Activated CD4-positive, alpha-beta T cell treated with anti-CD3 and anti-CD28 coated beads for 36 hours (primary cell): ENCODE data around the gene KCNMA1. TPM values are rescaled to one million over a fixed set of nuclear protein-coding genes. Genes with fewer than 3 reads are reported as not detected.

Source experiments
- ATAC-seq: fragments of 200-7000 bp; cut with Tn5 transposase; one replicate; pipeline ENCODE4 v1.10.0; 2021; ENCODE audit warnings: mild to moderate bottlenecking, moderate library complexity
- CTCF ChIA-PET: fragments of 350-600 bp; sonication (Branson Sonifier 250); formaldehyde crosslinking; loops from one replicate; lab custom pipeline; 2021; ENCODE audit warnings: antibody characterized with exemption; lab: Charles Lee
- POLR2A ChIA-PET: fragments of 350-600 bp; sonication (Branson Sonifier 250); formaldehyde crosslinking; loops from one replicate; lab custom pipeline; 2021; ENCODE audit warnings: antibody characterized with exemption, inconsistent platforms; lab: Charles Lee
- DNase-seq: peaks from one replicate; pipeline ENCODE4 v3.0.0-alpha.2; 2020
- H3K27ac Mint-ChIP-seq: one replicate; pipeline ENCODE4 v1.8.0; 2021; ENCODE audit warnings: mixed read lengths
- H3K27me3 Mint-ChIP-seq: one replicate; pipeline ENCODE4 v1.8.0; 2021; ENCODE audit warnings: mixed read lengths
- H3K36me3 Mint-ChIP-seq: one replicate; pipeline ENCODE4 v1.8.0; 2021; ENCODE audit warnings: low read depth, mixed read lengths
- H3K4me1 Mint-ChIP-seq: one replicate; pipeline ENCODE4 v1.8.0; 2021; ENCODE audit warnings: mixed read lengths
- H3K4me3 Mint-ChIP-seq: one replicate; pipeline ENCODE4 v1.8.0; 2021; ENCODE audit warnings: mild to moderate bottlenecking, moderate library complexity, mixed read lengths
- H3K9me3 Mint-ChIP-seq: one replicate; pipeline ENCODE4 v1.8.0; 2021; ENCODE audit warnings: low read depth, mixed read lengths
- intact Hi-C, 2 experiments: fragments of 100-400 bp; cut with DNase I in 1 of 2; cut with micrococcal nuclease in 1 of 2; formaldehyde crosslinking; loops; one replicate each; pipeline versions ENCODE4 v1.14.2 to v1.15.1; 2022 to 2024; cut with DNase I, micrococcal nuclease
- total RNA-seq, 2 experiments: library from RNA; stranded (reverse); gene quantifications; one replicate each; pipeline ENCODE4 v1.2.3, GENCODE V29; 2021

Gene KCNMA1
- total RNA-seq, 2 experiments from 2014 or later = 0.18 TPM; not detected in 1

GRCh38 chr10:77319557-77319956 lies 318.1 kb downstream of the KCNMA1 start:
- intact Hi-C loops = no loop called here
- ATAC-seq (no peak), DNase-seq (no peak)
- no peaks in the 10 kb centered on the region for H3K9me3 Mint-ChIP-seq
- no peak overlapping the region for H3K27ac Mint-ChIP-seq
- H3K4me1 Mint-ChIP-seq = no peaks in the 10 kb centered on the region
- CTCF ChIA-PET = no interaction called here
- peaks cover 3% of the 10 kb centered on the region for H3K27me3 Mint-ChIP-seq
- no peak overlapping the region for H3K4me3 Mint-ChIP-seq
- H3K36me3 Mint-ChIP-seq = no peaks in the 10 kb centered on the region
- POLR2A ChIA-PET = no interaction called here

- Mint-ChIP-seq H3K27ac (no peak overlapping the region), H3K36me3 (no peaks in the 10 kb centered on the region), H3K9me3 (no peaks in the 10 kb centered on the region), H3K4me1 (no peaks in the 10 kb centered on the region), H3K27me3 (peaks cover 3% of the 10 kb centered on the region), H3K4me3 (no peak overlapping the region)
- no peak for ATAC-seq
- intact Hi-C loops = no loop called here
- ChIA-PET POLR2A (no interaction called here), CTCF (no interaction called here)
- no peak for DNase-seq
Observed at GRCh38 chr10:77318739-77319138, 318.9 kb downstream of the KCNMA1 start.

- no peaks in the 10 kb centered on the region for H3K4me1 Mint-ChIP-seq
- POLR2A ChIA-PET = no interaction called here
- H3K9me3 Mint-ChIP-seq = no peaks in the 10 kb centered on the region
- CTCF ChIA-PET = interaction anchor here (0.5 kb wide), 1 partner anchor 627 kb away, joined by 5 read pairs; no protein-coding TSS in a partner anchor
- DNase-seq = no peak
- ATAC-seq = no peak
- H3K4me3 Mint-ChIP-seq = no peak overlapping the region
- H3K27ac Mint-ChIP-seq = no peak overlapping the region
- H3K36me3 Mint-ChIP-seq = no peaks in the 10 kb centered on the region
- H3K27me3 Mint-ChIP-seq = peaks cover 3% of the 10 kb centered on the region
- intact Hi-C loops = no loop called here
Observed at GRCh38 chr10:77317221-77317620, 320.4 kb downstream of the KCNMA1 start.

- POLR2A ChIA-PET = no interaction called here
- CTCF ChIA-PET = no interaction called here
- DNase-seq = no peak
- Mint-ChIP-seq H3K4me1 (no peaks in the 10 kb centered on the region), H3K36me3 (no peaks in the 10 kb centered on the region), H3K4me3 (no peak overlapping the region), H3K27ac (no peak overlapping the region), H3K27me3 (peaks cover 3% of the 10 kb centered on the region), H3K9me3 (no peaks in the 10 kb centered on the region)
- ATAC-seq = no peak
- intact Hi-C loops = no loop called here
Observed at GRCh38 chr10:77315496-77316129, 322.0 kb downstream of the KCNMA1 start.

- intact Hi-C loops = no loop called here
- H3K27ac Mint-ChIP-seq = no peak overlapping the region
- ATAC-seq (no peak), DNase-seq (no peak)
- no peaks in the 10 kb centered on the region for H3K4me1 Mint-ChIP-seq
- POLR2A ChIA-PET = interaction anchor here (0.7 kb wide), 1 partner anchor 82 kb away, joined by 3 read pairs; no protein-coding TSS in a partner anchor
- CTCF ChIA-PET = no interaction called here
- H3K27me3 Mint-ChIP-seq = peaks cover 3% of the 10 kb centered on the region
- no peak overlapping the region for H3K4me3 Mint-ChIP-seq
- no peaks in the 10 kb centered on the region for H3K9me3 Mint-ChIP-seq
- no peaks in the 10 kb centered on the region for H3K36me3 Mint-ChIP-seq
Observed at GRCh38 chr10:77313066-77313750, 324.4 kb downstream of the KCNMA1 start.

GRCh38 chr10:77311186-77311585 lies 326.4 kb downstream of the KCNMA1 start:
- DNase-seq (no peak), ATAC-seq (no peak)
- H3K4me3 Mint-ChIP-seq = no peak overlapping the region
- intact Hi-C loops = no loop called here
- no peaks in the 10 kb centered on the region for H3K36me3 Mint-ChIP-seq
- H3K27ac Mint-ChIP-seq = no peak overlapping the region
- ChIA-PET CTCF (no interaction called here), POLR2A (no interaction called here)
- no peaks in the 10 kb centered on the region for H3K27me3 Mint-ChIP-seq
- no peaks in the 10 kb centered on the region for H3K9me3 Mint-ChIP-seq
- no peaks in the 10 kb centered on the region for H3K4me1 Mint-ChIP-seq

GRCh38 chr10:77310288-77310840 lies 327.2 kb downstream of the KCNMA1 start:
- intact Hi-C loops = no loop called here
- no peak overlapping the region for H3K4me3 Mint-ChIP-seq
- CTCF ChIA-PET = no interaction called here
- no peak overlapping the region for H3K27ac Mint-ChIP-seq
- no peaks in the 10 kb centered on the region for H3K36me3 Mint-ChIP-seq
- DNase-seq (no peak), ATAC-seq (no peak)
- H3K27me3 Mint-ChIP-seq = no peaks in the 10 kb centered on the region
- no peaks in the 10 kb centered on the region for H3K4me1 Mint-ChIP-seq
- H3K9me3 Mint-ChIP-seq = no peaks in the 10 kb centered on the region
- POLR2A ChIA-PET = no interaction called here

- H3K27me3 Mint-ChIP-seq = no peaks in the 10 kb centered on the region
- ATAC-seq = no peak
- CTCF ChIA-PET = no interaction called here
- DNase-seq = no peak
- intact Hi-C loops = no loop called here
- H3K36me3 Mint-ChIP-seq = no peaks in the 10 kb centered on the region
- no peak overlapping the region for H3K4me3 Mint-ChIP-seq
- no peaks in the 10 kb centered on the region for H3K4me1 Mint-ChIP-seq
- POLR2A ChIA-PET = no interaction called here
- H3K27ac Mint-ChIP-seq = no peak overlapping the region
- H3K9me3 Mint-ChIP-seq = no peaks in the 10 kb centered on the region
Observed at GRCh38 chr10:77309509-77309908, 328.1 kb downstream of the KCNMA1 start.

- ATAC-seq (no peak), DNase-seq (no peak)
- Mint-ChIP-seq H3K27me3 (no peaks in the 10 kb centered on the region), H3K27ac (no peak overlapping the region), H3K36me3 (no peaks in the 10 kb centered on the region), H3K4me3 (no peak overlapping the region), H3K9me3 (no peaks in the 10 kb centered on the region), H3K4me1 (no peaks in the 10 kb centered on the region)
- intact Hi-C loops = no loop called here
- POLR2A ChIA-PET = no interaction called here
- CTCF ChIA-PET = no interaction called here
Observed at GRCh38 chr10:77309092-77309491, 328.5 kb downstream of the KCNMA1 start.

GRCh38 chr10:77308084-77308732 lies 329.4 kb downstream of the KCNMA1 start:
- Mint-ChIP-seq H3K27me3 (peaks cover 3% of the 10 kb centered on the region), H3K27ac (no peak overlapping the region), H3K4me3 (no peak overlapping the region), H3K36me3 (no peaks in the 10 kb centered on the region), H3K4me1 (no peaks in the 10 kb centered on the region), H3K9me3 (peaks cover 3% of the 10 kb centered on the region)
- ATAC-seq (no peak), DNase-seq (no peak)
- intact Hi-C loops = no loop called here
- ChIA-PET CTCF (no interaction called here), POLR2A (no interaction called here)

GRCh38 chr10:77306666-77307065 lies 330.9 kb downstream of the KCNMA1 start:
- H3K27ac Mint-ChIP-seq = no peak overlapping the region
- no peak for ATAC-seq
- intact Hi-C loops = no loop called here
- DNase-seq = no peak
- peaks cover 5% of the 10 kb centered on the region for H3K27me3 Mint-ChIP-seq
- H3K9me3 Mint-ChIP-seq = peaks cover 6% of the 10 kb centered on the region
- H3K4me1 Mint-ChIP-seq = no peaks in the 10 kb centered on the region
- no peak overlapping the region for H3K4me3 Mint-ChIP-seq
- ChIA-PET CTCF (interaction anchor here (0.7 kb wide), 1 partner anchor 332 kb away, joined by 5 read pairs; no protein-coding TSS in a partner anchor), POLR2A (no interaction called here)
- H3K36me3 Mint-ChIP-seq = peaks cover 2% of the 10 kb centered on the region
